MM.1S (cell line): ENCODE results near the gene TLK1.

Experiments
- EZH2 ChIP-seq: fragments of 300-600 bp; sonication (generic); optimal IDR thresholded peaks from 2 replicates; pipeline ENCODE3; 2017; ENCODE audit warnings: low read depth, mild to moderate bottlenecking, antibody characterized with exemption, low read length, mixed read lengths
- EZH2phosphoT487 ChIP-seq: fragments of 300-600 bp; sonication (generic); IDR thresholded peaks from 2 replicates; pipeline ENCODE4 v1.6.1; 2018; ENCODE audit warnings: antibody characterized with exemption, low read length
- TF ChIP-seq, protein P1 (sequence below): fragments of 300-600 bp; sonication (generic); IDR thresholded peaks from 2 replicates; pipeline ENCODE4 v1.5.1; 2016; ENCODE audit warnings: antibody characterized with exemption, low read length, mixed read lengths

DNA sequence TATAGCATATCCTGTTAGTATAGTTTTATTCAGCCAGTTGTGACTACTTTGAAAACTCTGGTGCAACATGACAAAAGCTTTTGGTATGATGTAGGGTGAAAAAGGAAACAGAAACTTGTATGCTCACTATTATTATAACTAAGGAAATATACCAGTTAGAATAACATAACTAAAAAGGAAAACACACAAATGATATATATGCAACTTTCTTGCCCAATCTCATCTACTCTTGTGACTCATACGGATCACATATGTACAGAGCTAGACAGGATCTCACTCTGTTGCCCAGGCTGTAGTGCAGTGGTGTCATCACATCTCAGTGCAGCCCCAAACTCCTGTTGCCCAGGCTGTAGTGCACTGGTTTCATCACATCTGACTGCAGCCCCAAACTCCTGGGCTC, 12.4 kb upstream of the TLK1 start:
- TF ChIP-seq EZH2 (no peak), EZH2phosphoT487 (no peak)
- TF ChIP-seq, protein P1, sequence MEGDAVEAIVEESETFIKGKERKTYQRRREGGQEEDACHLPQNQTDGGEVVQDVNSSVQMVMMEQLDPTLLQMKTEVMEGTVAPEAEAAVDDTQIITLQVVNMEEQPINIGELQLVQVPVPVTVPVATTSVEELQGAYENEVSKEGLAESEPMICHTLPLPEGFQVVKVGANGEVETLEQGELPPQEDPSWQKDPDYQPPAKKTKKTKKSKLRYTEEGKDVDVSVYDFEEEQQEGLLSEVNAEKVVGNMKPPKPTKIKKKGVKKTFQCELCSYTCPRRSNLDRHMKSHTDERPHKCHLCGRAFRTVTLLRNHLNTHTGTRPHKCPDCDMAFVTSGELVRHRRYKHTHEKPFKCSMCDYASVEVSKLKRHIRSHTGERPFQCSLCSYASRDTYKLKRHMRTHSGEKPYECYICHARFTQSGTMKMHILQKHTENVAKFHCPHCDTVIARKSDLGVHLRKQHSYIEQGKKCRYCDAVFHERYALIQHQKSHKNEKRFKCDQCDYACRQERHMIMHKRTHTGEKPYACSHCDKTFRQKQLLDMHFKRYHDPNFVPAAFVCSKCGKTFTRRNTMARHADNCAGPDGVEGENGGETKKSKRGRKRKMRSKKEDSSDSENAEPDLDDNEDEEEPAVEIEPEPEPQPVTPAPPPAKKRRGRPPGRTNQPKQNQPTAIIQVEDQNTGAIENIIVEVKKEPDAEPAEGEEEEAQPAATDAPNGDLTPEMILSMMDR = no peak
